GM19467 (cell line): ENCODE measurements around the gene TFPI.
"Not testable (repeated sequence)": the region's sequence is repeated elsewhere in the genome, so short reads cannot be mapped to it uniquely, and the experiment has no call there.

Experiments used
- ATAC-seq: cut with Tn5 transposase; IDR thresholded peaks from one replicate; pipeline ENCODE4 v1.9.1; 2021; ENCODE audit warnings: mild to moderate bottlenecking, moderate library complexity; ENCODE audit not compliant: unreplicated experiment

TFPI gene

GRCh38 chr2:187554011-187554703 lies at the start of gene TFPI:
TSS of gene TFPI (minus strand) at chr2:187554435. CDS start at chr2:187503768, 50,667 bp downstream.
- no peak for ATAC-seq

DNA sequence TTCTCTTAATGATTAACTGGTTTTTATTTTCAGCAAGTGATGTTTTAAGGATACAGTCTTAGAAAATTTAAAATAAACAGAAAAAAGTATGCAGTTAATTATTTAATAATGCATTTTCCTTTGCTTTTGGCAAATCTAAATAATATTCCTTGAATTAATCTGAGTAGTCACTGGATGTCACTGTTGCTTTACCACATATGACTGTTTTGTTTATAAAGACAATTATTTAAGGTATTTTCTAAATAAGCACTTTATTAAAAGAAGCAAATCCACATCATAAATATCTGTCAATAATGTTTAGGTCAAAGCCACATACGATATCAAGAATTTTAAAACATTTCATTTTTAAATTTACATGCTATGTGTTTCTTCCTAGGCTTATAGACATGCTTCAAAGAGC lies 40.6 kb upstream of the TFPI start:
- no peak for ATAC-seq

DNA sequence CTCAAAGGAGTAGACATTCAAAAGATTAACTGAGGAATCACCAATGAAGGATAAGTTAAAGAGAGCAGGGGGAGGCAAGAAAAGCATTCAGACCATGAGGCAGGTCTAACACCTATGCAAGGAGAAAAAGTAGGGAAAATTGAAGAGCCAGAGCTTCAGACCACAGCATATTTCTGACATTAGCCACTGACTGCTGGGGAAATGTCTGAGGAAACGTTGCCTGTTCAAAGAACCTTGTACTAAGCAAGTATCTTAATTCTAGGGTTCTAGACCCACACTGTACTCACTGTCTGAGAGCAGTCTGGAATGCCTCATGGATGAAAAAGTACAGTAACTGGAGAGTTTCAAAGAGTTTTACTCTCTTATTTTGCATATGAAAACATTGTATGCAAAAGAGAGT lies 39.5 kb upstream of the TFPI start:
- no peak for ATAC-seq

GRCh38 chr2:187593098-187593497 lies 38.9 kb upstream of the TFPI start:
- ATAC-seq = no peak

- no peak for ATAC-seq
Measured at GRCh38 chr2:187590175-187590574, 35.9 kb upstream of the TFPI start.

- ATAC-seq = no peak
Measured at GRCh38 chr2:187586011-187586641, 31.9 kb upstream of the TFPI start.

DNA sequence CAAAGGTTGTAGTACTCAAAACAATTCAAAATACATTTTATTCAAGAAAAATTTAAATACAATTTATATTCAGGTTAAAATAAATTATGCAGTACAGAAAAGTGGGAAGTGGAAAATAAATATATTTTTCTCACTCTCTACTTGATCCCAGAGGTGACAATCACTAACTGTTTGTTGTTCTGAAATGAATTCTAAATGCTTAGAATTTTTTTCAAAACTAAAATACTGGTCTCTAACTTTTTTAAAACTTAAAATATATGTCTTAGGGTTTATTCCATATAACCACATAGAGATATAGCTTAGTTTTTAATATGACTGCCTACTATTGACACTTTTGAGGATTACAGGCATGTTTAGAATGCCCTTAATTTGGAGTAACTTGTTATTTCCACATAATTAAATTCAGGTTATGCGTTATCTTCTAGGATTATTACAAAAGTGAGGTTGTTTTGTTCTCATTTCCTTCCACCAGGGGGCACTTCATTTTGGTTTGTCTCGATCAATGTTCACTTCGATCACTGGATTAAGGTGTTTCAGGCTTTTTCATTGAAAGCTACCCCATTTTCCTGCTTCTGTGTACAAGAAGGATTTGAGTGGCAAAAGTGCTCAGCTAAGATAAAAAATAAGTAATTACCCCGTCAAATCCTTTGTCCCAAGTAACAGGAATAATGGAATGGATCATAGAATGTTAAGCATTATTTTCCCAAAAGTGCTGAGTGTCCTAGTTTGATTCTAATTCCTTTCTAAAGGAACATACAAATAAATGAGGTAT lies 27.1 kb upstream of the TFPI start:
- peak; percentile 62 for ATAC-seq

DNA sequence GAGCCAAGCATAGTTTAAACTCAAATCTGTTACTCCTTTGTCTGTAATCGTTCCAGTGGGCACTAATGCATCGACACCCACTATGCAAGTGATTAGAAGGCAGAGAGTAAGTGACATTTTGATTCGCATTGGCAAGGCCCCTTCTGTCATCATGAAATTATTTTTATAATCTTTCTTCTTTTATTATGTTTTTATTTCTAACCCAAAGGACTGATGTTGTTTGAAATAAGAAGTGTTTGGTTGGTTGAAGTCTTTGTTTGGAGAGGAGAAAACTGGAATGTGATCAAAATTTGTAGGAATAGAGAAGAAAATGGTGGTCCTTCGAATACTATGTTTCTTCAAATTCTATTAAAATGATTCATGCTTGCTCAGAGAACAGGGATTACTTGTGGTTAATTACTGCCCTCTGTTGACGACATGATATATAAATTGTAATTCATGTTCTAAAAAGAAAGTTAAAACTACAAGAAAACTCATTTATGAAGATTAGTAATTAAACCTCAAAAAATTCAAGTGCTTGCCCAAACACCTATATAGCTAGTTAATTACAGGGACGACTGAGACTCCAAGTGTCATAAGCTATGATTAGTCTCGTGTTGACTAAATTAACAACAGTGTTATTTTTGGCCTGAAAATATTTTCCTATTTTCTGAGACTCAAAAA lies 26.4 kb upstream of the TFPI start:
- ATAC-seq = no peak

GRCh38 chr2:187577310-187577709 lies 23.1 kb upstream of the TFPI start:
- ATAC-seq = no peak

GRCh38 chr2:187576906-187577305 lies 22.7 kb upstream of the TFPI start:
- no peak for ATAC-seq

GRCh38 chr2:187575751-187576067 lies 21.5 kb upstream of the TFPI start:
- ATAC-seq = no peak

GRCh38 chr2:187574969-187575750 lies 20.9 kb upstream of the TFPI start:
- no peak for ATAC-seq

DNA sequence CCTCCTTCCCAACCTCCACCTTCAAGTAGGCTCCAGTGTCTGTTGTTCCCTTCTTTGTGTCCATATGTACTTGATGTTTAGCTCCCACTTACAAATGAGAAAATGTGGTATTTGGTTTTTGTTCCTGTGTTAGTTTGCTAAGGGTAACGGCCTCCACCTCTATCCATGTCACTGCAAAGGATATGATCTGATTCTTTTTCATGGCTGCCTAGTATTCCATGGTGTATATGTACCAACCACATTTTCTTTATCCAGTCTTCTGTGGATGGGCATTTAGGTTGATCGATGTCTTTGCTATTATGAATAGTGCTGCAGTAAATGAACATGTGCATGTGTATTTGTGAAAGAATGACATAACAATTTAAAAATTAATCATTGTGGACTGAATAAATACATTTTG lies 19.5 kb upstream of the TFPI start:
- no peak for ATAC-seq

DNA sequence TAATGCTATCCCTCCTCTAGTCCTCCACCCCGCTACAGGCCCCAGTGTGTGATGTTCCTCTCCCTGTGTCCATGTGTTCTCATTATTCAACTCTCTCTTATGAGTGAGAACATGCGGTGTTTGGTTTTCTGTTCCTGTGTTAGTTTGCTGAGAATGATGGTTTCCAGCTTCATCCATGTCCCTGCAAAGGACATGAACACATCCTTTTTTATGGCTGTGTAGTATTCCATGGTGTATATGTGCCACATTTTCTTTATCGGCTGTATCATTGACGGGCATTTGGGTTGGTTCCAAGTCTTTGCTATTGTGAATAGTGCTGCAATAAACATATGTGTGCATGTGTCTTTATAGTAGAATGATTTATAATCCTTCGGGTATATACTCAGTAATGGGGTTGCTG lies 17.8 kb upstream of the TFPI start:
- not testable (repeated sequence) for ATAC-seq

GRCh38 chr2:187569571-187569970 lies 15.3 kb upstream of the TFPI start:
- no peak for ATAC-seq

DNA sequence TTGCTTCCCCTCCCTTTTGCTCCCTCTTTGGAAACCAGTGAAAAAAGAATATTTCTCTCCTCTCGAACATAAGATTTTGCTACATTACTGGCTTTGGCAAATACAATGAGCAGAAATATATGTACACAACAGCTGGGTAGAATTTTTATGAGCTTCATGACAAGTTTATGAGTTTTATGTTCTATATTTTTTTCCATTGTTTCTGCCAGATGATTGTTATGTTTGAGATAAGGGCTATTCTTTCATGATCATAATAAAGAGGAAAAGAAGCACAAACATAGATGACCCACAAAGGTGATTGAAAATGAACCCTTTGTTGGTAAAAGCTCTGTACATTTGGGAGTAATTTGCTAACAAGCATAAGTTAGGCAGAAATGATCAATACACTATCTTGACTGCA lies 14.8 kb upstream of the TFPI start:
- ATAC-seq = no peak

- no peak for ATAC-seq
Measured at GRCh38 chr2:187567126-187567525, 12.9 kb upstream of the TFPI start.

DNA sequence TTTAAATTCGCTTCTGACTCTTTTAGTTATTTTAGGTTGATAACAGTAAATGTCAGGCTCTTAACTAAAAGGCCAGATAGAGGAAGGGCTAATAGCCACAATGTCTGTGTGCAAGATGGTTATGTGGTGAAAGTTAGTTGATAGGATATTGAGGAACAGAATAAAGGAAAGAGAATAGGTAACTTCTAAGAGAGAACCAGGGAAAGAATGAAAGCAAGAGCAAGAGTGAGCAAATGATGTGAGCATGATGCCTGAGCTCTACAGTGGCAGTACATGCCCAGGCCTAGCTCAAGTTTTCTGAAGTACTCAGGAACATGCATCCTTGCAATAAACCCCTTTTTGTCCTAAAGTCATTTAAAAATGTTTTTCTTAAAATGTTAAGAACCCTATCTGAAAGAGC lies 12.5 kb upstream of the TFPI start:
- ATAC-seq = no peak

GRCh38 chr2:187566266-187566665 lies 12.0 kb upstream of the TFPI start:
- ATAC-seq = no peak

DNA sequence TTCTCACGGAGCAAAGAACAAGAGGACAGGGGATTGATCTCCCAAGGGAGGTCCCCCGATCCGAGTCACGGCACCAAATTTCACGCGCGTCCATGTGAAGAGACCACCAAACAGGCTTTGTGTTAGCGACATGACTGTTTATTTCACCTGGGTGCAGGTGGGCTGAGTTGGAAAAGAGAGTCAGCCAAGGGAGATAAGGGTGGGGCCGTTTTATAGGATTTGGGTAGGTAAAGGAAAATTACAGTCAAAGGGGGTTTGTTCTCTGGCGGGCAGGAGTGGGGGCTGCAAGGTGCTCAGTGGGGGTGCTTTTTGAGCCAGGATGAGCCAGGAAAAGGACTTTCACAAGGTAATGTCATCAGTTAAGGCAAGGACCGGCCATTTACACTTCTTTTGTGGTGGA lies 11.4 kb upstream of the TFPI start:
- ATAC-seq = not testable (repeated sequence)

DNA sequence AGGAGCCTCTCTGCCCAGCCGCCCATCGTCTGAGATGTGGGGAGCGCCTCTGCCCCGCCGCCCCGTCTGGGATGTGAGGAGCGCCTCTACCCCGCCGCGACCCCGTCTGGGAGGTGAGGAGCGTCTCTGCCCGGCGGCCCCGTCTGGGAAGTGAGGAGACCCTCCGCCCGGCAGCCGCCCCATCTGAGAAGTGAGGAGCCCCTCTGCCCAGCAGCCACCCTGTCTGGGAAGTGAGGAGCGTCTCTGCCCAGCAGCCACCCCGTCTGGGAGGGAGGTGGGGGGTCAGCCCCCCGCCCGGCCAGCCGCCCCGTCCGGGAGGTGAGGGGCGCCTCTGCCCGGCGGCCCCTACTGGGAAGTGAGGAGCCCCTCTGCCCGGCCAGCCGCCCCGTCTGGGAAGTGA lies 2.3 kb upstream of the TFPI start:
- not testable (repeated sequence) for ATAC-seq
